ENCODE data around the gene HMHB1. TPM values are rescaled to one million over a fixed set of nuclear protein-coding genes. Genes with fewer than 3 reads are reported as not detected.

Gene HMHB1
- total RNA-seq, 2 donors from 2014 or later = not detected

DNA sequence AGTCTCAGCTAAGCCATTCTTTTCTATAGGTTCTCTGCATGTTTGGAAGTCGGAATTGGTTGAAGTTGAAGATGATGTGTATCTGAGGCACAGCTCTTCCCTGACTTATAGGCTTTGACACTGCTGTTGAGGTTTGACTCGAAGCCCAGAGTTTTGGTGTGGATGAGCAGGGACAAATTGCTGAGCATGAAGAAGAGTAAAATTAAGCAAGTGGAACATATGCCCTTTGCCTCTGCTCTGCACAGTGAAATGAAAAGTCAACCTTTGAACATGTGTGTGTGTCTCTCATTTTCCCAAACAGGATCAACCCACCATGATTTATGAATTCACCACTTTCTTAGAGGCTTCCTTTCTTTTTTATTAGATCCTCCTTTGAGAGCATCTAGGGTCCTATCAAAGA, 8.5 kb downstream of the HMHB1 start:
- H3K27me3 Mint-ChIP-seq = peaks cover 21% of the 10 kb centered on the region
- DNase-seq = no peak
- no peak overlapping the region for H3K27ac Mint-ChIP-seq

DNA sequence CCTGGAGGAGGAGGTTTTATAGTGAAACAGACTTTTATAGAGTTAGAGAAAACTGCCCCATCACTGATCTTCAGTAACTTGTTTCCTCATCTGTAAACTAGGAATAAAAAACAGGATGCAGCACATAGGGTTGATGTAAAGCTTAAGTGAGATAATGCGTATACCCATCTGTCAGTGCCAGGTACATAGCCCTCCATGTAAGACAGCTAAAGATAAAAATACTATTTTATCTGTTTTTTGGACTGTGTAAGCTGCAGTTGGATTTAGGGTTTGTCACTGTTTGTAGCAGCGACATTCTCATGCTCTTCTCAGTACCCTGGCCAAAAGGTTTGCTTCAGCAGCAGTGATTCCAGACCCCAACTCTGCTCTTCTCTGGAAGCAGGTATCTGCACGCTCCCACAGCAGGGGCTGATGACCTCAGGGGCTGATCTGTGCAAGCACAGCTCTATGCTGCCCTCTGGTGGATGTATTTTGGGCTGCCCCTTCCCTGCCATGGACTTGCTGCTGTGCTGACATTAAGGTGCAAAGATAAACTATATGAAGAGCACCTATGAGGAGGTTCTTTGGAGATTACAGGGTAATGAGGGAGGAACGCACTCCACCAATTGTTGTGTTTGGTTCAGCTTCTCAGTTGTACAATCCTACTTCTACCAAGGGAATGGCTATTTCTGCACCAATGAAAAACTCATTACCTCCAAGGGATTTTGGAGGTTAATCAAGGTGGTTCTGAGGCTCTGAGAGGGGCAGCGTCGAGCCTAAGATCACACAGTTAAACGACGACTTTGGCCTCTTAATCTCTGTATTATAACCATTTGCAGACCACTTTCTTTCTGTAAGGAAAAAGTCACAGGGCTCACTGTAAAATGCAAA, 13.1 kb downstream of the HMHB1 start:
- DNase-seq = peak; percentile 57 to 83 (median 57)
- H3K9me3 ChIP-seq (ENCODE audit: control insufficient read depth, low read length, poor library complexity, severe bottlenecking) = no peaks in the 10 kb centered on the region
- Mint-ChIP-seq H3K27me3 (peaks cover 6% of the 10 kb centered on the region), H3K4me1 (peaks cover 13% of the 10 kb centered on the region), H3K27ac (no peak overlapping the region), H3K4me3 (no peak overlapping the region), H3K36me3 (ENCODE audit: low read depth) (peaks cover 2% of the 10 kb centered on the region)
- peak; percentile 94 for ATAC-seq

More for the DNA sequence above, 8.5 kb downstream of the HMHB1 start:
- ATAC-seq = no peak
- H3K9me3 ChIP-seq (ENCODE audit: control insufficient read depth, low read length, poor library complexity, severe bottlenecking) = no peaks in the 10 kb centered on the region
- Mint-ChIP-seq H3K4me1 (no peaks in the 10 kb centered on the region), H3K36me3 (ENCODE audit: low read depth) (peaks cover 6% of the 10 kb centered on the region), H3K4me3 (no peak overlapping the region)

DNA sequence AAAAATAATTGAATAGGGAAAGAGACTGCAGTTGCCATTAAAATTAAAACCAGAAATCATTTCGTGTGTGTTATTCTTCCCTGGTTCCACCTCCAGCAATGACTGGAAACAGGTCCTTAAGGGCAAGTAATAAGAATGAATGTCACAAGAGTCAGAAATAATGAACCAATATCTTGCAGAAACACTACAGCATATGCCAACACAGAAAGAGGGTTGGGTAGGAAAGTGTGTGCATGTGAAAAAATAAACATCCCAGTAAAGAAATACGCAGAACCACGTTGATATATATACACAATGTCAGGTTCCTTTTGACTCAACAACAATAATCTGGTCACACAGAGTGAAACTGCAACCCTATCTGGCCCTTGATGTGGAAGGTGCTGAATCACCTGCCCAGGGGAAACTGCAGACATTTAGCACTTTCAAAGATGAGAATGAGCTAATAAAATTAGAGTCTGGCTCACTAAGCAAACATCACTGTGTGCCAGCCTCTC, 15.0 kb downstream of the HMHB1 start:
- peaks cover 13% of the 10 kb centered on the region for H3K4me1 Mint-ChIP-seq
- no peaks in the 10 kb centered on the region for H3K27me3 Mint-ChIP-seq
- no peak for DNase-seq
- no peak overlapping the region for H3K27ac Mint-ChIP-seq
- no peaks in the 10 kb centered on the region for H3K9me3 ChIP-seq (ENCODE audit: control insufficient read depth, low read length, poor library complexity, severe bottlenecking)
- no peak for ATAC-seq
- H3K4me3 Mint-ChIP-seq = no peak overlapping the region
- no peaks in the 10 kb centered on the region for H3K36me3 Mint-ChIP-seq (ENCODE audit: low read depth)

DNA sequence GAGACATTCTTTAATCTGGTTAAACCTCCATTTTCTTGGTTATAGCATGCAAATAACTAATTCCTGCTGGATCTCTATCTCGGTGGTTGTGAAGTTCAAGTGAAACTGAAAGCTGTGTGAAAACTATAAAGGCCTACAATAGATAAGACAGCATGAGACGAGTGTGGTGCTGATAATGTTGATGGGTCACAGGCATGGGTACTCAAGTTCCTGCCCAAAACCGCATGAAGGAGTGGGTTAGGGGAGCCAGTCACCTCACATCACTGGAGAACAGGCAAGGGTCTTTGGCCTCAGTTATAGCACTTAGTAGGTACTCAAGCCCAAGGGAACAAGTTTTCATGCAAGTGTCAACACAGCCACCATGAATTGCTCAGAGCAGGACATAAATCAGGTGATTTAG, 16.7 kb downstream of the HMHB1 start:
- peak; percentile 41 for ATAC-seq
- DNase-seq = no peak
- H3K9me3 ChIP-seq (ENCODE audit: control insufficient read depth, low read length, poor library complexity, severe bottlenecking) = no peaks in the 10 kb centered on the region
- no peaks in the 10 kb centered on the region for H3K27me3 Mint-ChIP-seq
- peaks cover 13% of the 10 kb centered on the region for H3K4me1 Mint-ChIP-seq
- no peaks in the 10 kb centered on the region for H3K36me3 Mint-ChIP-seq (ENCODE audit: low read depth)
- H3K27ac Mint-ChIP-seq = peak overlapping the region; percentile 74
- H3K4me3 Mint-ChIP-seq = peak overlapping the region; percentile 86

DNA sequence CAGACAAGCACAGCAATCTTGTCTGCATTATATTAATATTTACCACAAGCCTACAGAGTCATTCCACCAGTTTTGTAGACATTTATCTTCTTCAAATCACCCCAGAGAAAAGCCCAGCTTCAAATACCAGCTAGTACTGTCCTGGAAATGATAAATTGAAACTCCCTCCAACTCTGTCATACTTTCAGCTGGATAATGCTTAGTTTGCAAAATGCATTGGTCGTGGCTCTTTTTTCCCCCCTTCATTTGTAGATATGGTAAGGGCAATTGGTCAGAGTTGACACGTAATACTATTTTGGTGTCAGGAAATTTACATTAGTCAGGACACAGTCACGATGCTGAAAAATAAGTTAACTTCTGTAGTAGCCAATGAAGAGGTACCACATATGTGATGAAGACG, 21.2 kb downstream of the HMHB1 start:
- Mint-ChIP-seq H3K4me3 (no peak overlapping the region), H3K27me3 (no peaks in the 10 kb centered on the region), H3K36me3 (ENCODE audit: low read depth) (no peaks in the 10 kb centered on the region), H3K27ac (no peak overlapping the region), H3K4me1 (peaks cover 6% of the 10 kb centered on the region)
- DNase-seq (no peak), ATAC-seq (no peak)
- no peaks in the 10 kb centered on the region for H3K9me3 ChIP-seq (ENCODE audit: control insufficient read depth, low read length, poor library complexity, severe bottlenecking)

DNA sequence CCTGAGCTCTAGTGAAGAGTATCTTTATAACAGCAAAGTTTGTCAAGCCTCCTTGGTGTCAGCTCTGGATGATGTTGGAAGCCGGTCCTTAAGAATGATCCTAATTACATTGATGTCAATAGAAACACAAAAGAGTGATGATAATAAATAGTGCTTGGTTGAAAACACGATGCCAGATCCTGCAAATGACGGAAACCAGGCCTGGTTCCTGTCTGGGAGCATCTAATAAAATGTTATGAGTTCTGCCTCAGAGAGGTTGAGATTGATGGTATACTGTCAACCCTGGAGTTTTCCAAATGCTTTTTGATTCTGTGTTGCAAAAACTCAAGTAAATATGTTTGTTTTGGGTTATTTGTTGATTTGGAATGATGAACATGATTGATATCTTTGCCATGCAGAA, 23.3 kb downstream of the HMHB1 start:
- no peak overlapping the region for H3K27ac Mint-ChIP-seq
- H3K4me3 Mint-ChIP-seq = no peak overlapping the region
- H3K27me3 Mint-ChIP-seq = peaks cover 7% of the 10 kb centered on the region
- no peak for ATAC-seq
- no peaks in the 10 kb centered on the region for H3K36me3 Mint-ChIP-seq (ENCODE audit: low read depth)
- H3K4me1 Mint-ChIP-seq = peaks cover 2% of the 10 kb centered on the region
- DNase-seq = no peak
- no peaks in the 10 kb centered on the region for H3K9me3 ChIP-seq (ENCODE audit: control insufficient read depth, low read length, poor library complexity, severe bottlenecking)

DNA sequence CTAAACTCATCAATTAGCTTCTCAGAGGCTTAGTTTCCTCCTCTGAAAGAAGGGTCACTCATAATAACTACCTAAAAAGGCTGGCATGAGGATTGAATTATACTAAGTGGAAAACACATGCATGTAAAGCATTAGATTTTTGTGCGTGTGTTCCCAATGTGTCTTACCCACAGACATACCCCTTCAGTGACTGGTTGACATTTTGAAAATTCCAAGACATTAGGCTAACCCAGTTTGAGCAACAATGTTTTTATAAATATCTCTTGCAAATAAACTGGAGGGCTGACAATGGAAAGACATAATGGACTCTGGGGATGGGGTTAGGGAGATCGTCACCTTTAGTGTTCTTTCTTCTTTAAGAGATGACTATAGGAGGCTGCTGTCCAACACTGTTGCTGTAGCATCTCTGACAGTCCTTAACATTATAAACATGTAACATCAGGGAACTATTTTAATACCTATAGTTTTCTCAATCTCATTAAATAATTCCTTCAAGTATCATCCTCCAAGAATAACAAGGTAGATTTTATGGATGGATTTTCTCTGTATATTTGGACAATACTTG, 24.3 kb downstream of the HMHB1 start:
- ATAC-seq = no peak
- Mint-ChIP-seq H3K27me3 (peaks cover 12% of the 10 kb centered on the region), H3K4me1 (peaks cover 2% of the 10 kb centered on the region), H3K4me3 (no peak overlapping the region), H3K27ac (no peak overlapping the region), H3K36me3 (ENCODE audit: low read depth) (no peaks in the 10 kb centered on the region)
- no peak for DNase-seq
- H3K9me3 ChIP-seq (ENCODE audit: control insufficient read depth, low read length, poor library complexity, severe bottlenecking) = no peaks in the 10 kb centered on the region

DNA sequence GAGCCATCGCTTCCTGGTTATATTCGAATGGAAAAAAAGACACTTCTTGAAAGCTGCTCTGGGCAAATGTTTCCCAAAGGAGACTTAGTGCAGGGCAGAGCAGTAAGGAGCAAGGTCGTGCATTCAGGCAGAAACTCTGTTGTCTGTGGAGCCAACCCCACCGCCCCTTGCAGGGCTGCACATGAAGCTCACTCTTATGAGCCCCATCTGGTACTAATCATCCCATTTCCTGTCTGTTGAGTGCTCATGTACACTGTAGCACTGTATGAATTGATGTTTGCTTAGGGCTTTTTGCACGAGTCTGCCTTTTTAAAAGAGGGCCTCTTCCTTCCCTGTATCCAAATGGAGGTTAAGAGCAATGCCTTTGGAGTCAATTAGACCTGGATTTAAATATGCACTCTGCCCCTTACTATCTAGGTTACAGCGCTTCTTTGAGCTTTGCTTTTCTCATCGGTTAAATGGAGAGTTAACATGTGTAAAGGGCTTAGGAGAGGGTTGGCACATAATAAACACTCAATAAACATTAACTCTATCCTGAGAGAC, 25.4 kb downstream of the HMHB1 start:
- DNase-seq (no peak), ATAC-seq (no peak)
- Mint-ChIP-seq H3K4me1 (peaks cover 2% of the 10 kb centered on the region), H3K4me3 (no peak overlapping the region), H3K27me3 (peaks cover 12% of the 10 kb centered on the region), H3K27ac (no peak overlapping the region), H3K36me3 (ENCODE audit: low read depth) (no peaks in the 10 kb centered on the region)
- no peaks in the 10 kb centered on the region for H3K9me3 ChIP-seq (ENCODE audit: control insufficient read depth, low read length, poor library complexity, severe bottlenecking)

DNA sequence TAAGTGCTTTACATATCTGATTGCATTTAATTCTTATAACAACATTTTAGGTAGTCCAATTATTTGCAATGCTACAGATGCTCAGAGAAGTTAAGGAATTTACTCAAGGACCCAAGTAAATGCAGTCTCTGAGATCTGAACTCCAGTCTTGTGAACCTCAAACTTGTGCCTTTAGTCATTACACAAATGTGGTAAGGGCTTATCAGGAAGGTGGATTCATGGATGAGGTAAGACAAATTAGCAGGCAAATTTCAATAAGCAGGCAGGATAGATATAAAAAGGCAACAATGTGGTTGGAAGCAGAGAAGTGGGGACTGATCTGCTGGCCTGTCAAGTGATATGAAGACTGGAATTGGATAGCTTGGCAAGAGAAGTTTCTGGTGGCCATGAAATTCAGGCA, 29.5 kb downstream of the HMHB1 start:
- peaks cover 19% of the 10 kb centered on the region for H3K27me3 Mint-ChIP-seq
- ATAC-seq = no peak
- no peak for DNase-seq
- H3K4me1 Mint-ChIP-seq = peaks cover 2% of the 10 kb centered on the region
- no peaks in the 10 kb centered on the region for H3K36me3 Mint-ChIP-seq (ENCODE audit: low read depth)
- H3K4me3 Mint-ChIP-seq = no peak overlapping the region
- H3K27ac Mint-ChIP-seq = no peak overlapping the region
- no peaks in the 10 kb centered on the region for H3K9me3 ChIP-seq (ENCODE audit: control insufficient read depth, low read length, poor library complexity, severe bottlenecking)

DNA sequence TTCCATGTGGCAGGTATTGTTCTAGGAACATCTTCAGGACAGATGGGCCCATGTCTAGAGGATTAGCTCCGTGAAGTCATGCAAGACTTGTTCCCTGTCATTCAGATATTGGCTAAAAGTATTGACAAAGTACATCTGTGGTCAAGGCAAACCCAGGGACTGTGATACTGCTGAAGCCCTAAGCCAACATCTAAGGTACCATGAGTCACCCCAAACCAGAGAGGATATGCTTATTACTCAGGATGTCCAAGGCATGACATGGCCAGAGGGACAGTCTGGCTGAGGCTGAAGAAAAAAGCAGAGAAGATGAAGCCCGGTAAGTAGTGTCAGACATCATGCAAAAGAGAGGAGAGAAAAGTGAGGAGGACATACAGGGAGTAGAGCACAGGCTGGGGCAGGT, 31.0 kb downstream of the HMHB1 start:
- peaks cover 19% of the 10 kb centered on the region for H3K27me3 Mint-ChIP-seq
- H3K27ac Mint-ChIP-seq = no peak overlapping the region
- ATAC-seq (no peak), DNase-seq (no peak)
- H3K36me3 Mint-ChIP-seq (ENCODE audit: low read depth) = no peaks in the 10 kb centered on the region
- H3K4me3 Mint-ChIP-seq = no peak overlapping the region
- peaks cover 2% of the 10 kb centered on the region for H3K4me1 Mint-ChIP-seq
- no peaks in the 10 kb centered on the region for H3K9me3 ChIP-seq (ENCODE audit: control insufficient read depth, low read length, poor library complexity, severe bottlenecking)

DNA sequence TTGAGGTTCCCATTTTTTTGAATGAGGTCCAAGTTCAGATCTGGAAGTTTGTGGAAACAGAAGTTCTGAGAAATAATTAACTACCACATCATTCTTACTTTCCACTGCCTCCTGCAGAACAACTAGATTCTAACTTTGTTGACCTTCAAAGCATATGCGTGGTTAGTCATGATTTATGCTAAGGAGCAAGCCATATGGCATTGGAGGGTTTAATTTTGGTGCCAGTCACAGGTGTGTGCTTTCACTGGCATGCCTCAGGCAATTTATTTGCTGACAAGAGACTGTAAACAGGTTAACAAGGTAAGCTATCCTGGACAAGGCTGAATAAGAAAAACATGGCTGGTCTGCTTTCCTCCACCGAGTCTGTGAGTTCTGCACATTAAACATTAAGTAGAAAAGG, 31.5 kb downstream of the HMHB1 start:
- Mint-ChIP-seq H3K36me3 (ENCODE audit: low read depth) (no peaks in the 10 kb centered on the region), H3K27ac (no peak overlapping the region), H3K27me3 (peaks cover 19% of the 10 kb centered on the region), H3K4me1 (peaks cover under 1% of the 10 kb centered on the region), H3K4me3 (no peak overlapping the region)
- ATAC-seq (no peak), DNase-seq (no peak)
- no peaks in the 10 kb centered on the region for H3K9me3 ChIP-seq (ENCODE audit: control insufficient read depth, low read length, poor library complexity, severe bottlenecking)

DNA sequence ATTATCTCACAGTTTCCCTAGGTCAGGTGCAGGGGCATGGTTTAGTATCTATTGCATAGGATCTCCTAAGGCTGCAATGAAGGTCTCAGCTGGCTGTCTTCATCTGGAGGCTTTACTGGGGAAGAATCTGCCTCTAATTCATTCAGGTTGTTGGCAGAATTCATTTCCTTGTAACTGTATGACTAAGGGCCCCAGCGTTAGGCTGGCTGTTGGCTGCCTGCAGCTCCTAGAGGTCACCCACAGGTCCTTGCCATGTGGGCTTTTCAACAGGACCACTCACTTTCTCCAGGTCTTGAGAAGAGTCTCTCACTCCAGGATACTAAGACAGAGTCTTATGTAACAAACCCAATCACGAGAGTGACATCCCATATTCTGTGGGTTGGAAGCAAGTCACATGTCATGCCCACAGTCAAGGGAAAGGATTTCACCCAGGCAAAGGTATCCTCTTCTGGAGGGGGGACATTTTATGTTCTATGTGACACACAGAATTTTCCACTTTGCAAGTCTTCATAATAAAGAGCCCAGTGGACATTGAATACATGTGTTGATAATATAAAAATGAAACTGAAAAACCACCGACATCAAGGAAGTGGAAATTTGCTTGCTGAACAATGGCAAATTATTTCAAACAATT, 38.2 kb downstream of the HMHB1 start:
- H3K9me3 ChIP-seq (ENCODE audit: control insufficient read depth, low read length, poor library complexity, severe bottlenecking) = no peaks in the 10 kb centered on the region
- Mint-ChIP-seq H3K27me3 (no peaks in the 10 kb centered on the region), H3K27ac (no peak overlapping the region), H3K4me3 (peak overlapping the region; percentile 65), H3K4me1 (peaks cover 3% of the 10 kb centered on the region), H3K36me3 (ENCODE audit: low read depth) (no peaks in the 10 kb centered on the region)
- no peak for DNase-seq
- no peak for ATAC-seq

DNA sequence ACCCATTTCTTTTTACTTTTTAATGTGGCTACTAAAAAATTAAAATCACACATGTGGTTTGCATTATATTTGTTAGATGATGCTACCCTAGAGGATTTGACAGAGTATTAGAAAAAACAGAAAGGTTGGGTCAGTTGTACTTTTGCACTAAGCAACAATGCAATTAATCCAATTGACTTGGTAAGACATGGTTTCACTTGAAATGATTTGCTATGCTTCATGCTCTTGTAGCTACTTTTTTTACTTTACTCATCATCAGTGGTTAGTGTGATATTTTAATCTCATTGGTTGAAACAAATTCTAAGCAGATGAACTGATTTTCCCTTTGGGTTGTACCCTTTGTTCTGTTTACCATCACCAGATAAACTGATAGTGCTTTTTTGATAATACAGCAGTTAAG, 39.4 kb downstream of the HMHB1 start:
- no peak overlapping the region for H3K27ac Mint-ChIP-seq
- no peaks in the 10 kb centered on the region for H3K27me3 Mint-ChIP-seq
- peaks cover 3% of the 10 kb centered on the region for H3K4me1 Mint-ChIP-seq
- no peaks in the 10 kb centered on the region for H3K9me3 ChIP-seq (ENCODE audit: control insufficient read depth, low read length, poor library complexity, severe bottlenecking)
- DNase-seq = no peak
- no peaks in the 10 kb centered on the region for H3K36me3 Mint-ChIP-seq (ENCODE audit: low read depth)
- H3K4me3 Mint-ChIP-seq = no peak overlapping the region
- no peak for ATAC-seq
